K562 (cell line): Measurements from ENCODE around the gene CAPN2. TPM values are rescaled to one million over a fixed set of nuclear protein-coding genes. Genes with fewer than 3 reads are reported as not detected.
"Not testable (repeated sequence)": the region's sequence is repeated elsewhere in the genome, so short reads cannot be mapped to it uniquely, and the experiment has no call there.

Source experiments
- ATAC-seq: fragments of 200-7000 bp; cut with Tn5 transposase; 3 replicates; pipeline ENCODE4 v1.9.1; 2020; ENCODE audit warnings: moderate library complexity
- BruUV-seq: library from RNA; stranded (reverse); fragments of 400-500 nt; replicated peaks from 2 replicates; lab custom pipeline; 2021; lab: Mats Ljungman, UMichigan
- CTCF ChIA-PET: fragments of 300-600 bp; formaldehyde crosslinking; extraction: SDS; loops from one replicate; lab custom pipeline; 2021; ENCODE audit warnings: low intra/inter-chr PET ratio; lab: Yijun Ruan, JAX
- POLR2A ChIA-PET: fragments of 300-600, 350-650 bp; sonication (Branson Sonifier 250); formaldehyde crosslinking; extraction: SDS; loops from one replicate; lab custom pipeline; 2021; ENCODE audit warnings: antibody characterized with exemption, inconsistent platforms; lab: Yijun Ruan, JAX
- DNase-seq, 4 experiments: peaks; one replicate each; pipeline versions ENCODE4 v3.0.0 to v3.0.0-alpha.2; 2011 to 2018; ENCODE audit warnings: low spot score in 3 of 4, mixed read lengths in 3 of 4; ENCODE audit errors: extremely low read depth in 1 of 4
- FAIRE-seq: peaks from 2 replicates; lab custom pipeline; 2011; peaks lifted over from hg19 to GRCh38; lab: Jason Lieb, UNC
- H2AFZ ChIP-seq: 2 replicates; pipeline ENCODE4 v1.6.0; 2011; ENCODE audit warnings: low read depth, low read length, control low read depth, inconsistent platforms
- H3K27ac ChIP-seq: fragments of 200-600 bp; 3 replicates; pipeline ENCODE4 v1.8.0; 2011; ENCODE audit warnings: low read depth, mild to moderate bottlenecking, control low read depth, inconsistent platforms, low read length, moderate library complexity, mixed read lengths; ENCODE audit errors: extremely low read depth
- H3K27me3 ChIP-seq, 2 experiments: fragments of 300-600 bp in 1 of 2; 2 replicates in 1 of 2; 3 replicates in 1 of 2; pipeline versions ENCODE4 v1.6.0 to v1.8.0; 2011; ENCODE audit warnings: inconsistent platforms in 2 of 2, low read length in 2 of 2, mild to moderate bottlenecking in 1 of 2, mixed read lengths in 1 of 2, moderate library complexity in 1 of 2; ENCODE audit not compliant: control insufficient read depth in 2 of 2, insufficient read depth in 2 of 2
- H3K36me3 ChIP-seq: fragments of 300-600 bp; 3 replicates; pipeline ENCODE4 v1.8.0; 2011; ENCODE audit warnings: mild to moderate bottlenecking, low read length, inconsistent platforms; ENCODE audit not compliant: control insufficient read depth, insufficient read depth
- H3K4me1 ChIP-seq, 2 experiments: fragments of 200-600 bp in 1 of 2; replicated peaks in 1 of 2; 2 replicates in 1 of 2; 3 replicates in 1 of 2; pipeline versions ENCODE4 v1.5.1 to v1.8.0; 2011; ENCODE audit warnings: inconsistent platforms in 2 of 2, low read length in 2 of 2, mild to moderate bottlenecking in 1 of 2, mixed read lengths in 1 of 2, moderate library complexity in 1 of 2; ENCODE audit not compliant: control insufficient read depth in 2 of 2, insufficient read depth in 2 of 2
- H3K4me2 ChIP-seq: 2 replicates; pipeline ENCODE4 v1.6.1; 2011; ENCODE audit warnings: low read length, control low read depth, inconsistent platforms, mixed read lengths; ENCODE audit not compliant: insufficient read depth
- H3K4me3 ChIP-seq: fragments of 200-600 bp; sonication (generic), shearing (Covaris generic); 2 replicates; pipeline ENCODE4 v1.5.1; 2016; ENCODE audit warnings: control low read depth, inconsistent platforms
- H3K79me2 ChIP-seq: fragments of 200-600 bp; 3 replicates; pipeline ENCODE4 v1.8.0; 2011; ENCODE audit warnings: low read length, inconsistent platforms; ENCODE audit not compliant: control insufficient read depth, insufficient read depth
- H3K9ac ChIP-seq, 2 experiments: 2 replicates each; pipeline versions ENCODE4 v1.6.0 to v1.6.1; 2011; ENCODE audit warnings: low read depth in 2 of 2, low read length in 2 of 2, control low read depth in 1 of 2, inconsistent platforms in 1 of 2, mild to moderate bottlenecking in 1 of 2, mixed read lengths in 1 of 2; ENCODE audit not compliant: insufficient read depth in 1 of 2
- H3K9me1 ChIP-seq: one replicate; pipeline ENCODE4 v1.6.0; 2011; ENCODE audit warnings: inconsistent platforms, mild to moderate bottlenecking, low read length, moderate library complexity; ENCODE audit not compliant: control insufficient read depth, insufficient read depth
- H3K9me3 ChIP-seq: replicated peaks from 2 replicates; pipeline ENCODE4 v1.5.1; 2011; ENCODE audit warnings: low read depth, low read length, inconsistent platforms; ENCODE audit not compliant: control insufficient read depth, insufficient read depth
- H4K20me1 ChIP-seq: replicated peaks from 2 replicates; pipeline ENCODE4 v1.6.1; 2011; ENCODE audit warnings: low read length, inconsistent platforms, mixed read lengths; ENCODE audit not compliant: control insufficient read depth, insufficient read depth
- ADNP ChIP-seq: fragments of 200-800 bp; sonication (Bioruptor generic); IDR thresholded peaks from 2 replicates; pipeline ENCODE4 v1.6.1; 2016; ENCODE audit warnings: missing genetic modification characterization, missing compliant biosample characterization
- FOXP1 ChIP-seq: sonication (generic); formaldehyde crosslinking; IDR thresholded peaks from 2 replicates; pipeline ENCODE4 v1.8.0; 2022; ENCODE audit warnings: mild to moderate bottlenecking, missing genetic modification reagents
- FOXP4 ChIP-seq: sonication (generic); formaldehyde crosslinking; IDR thresholded peaks from 2 replicates; pipeline ENCODE4 v1.8.0; 2022; ENCODE audit warnings: mild to moderate bottlenecking, missing genetic modification reagents, borderline replicate concordance
- TCF7 ChIP-seq: sonication (generic); IDR thresholded peaks from 2 replicates; pipeline ENCODE4 v1.6.1; 2016; ENCODE audit warnings: antibody characterized with exemption, borderline replicate concordance
- WHSC1 ChIP-seq: IDR thresholded peaks from one replicate; pipeline ENCODE4 v1.6.1; 2012; ENCODE audit warnings: low read length, control low read depth, inconsistent platforms
- ZNF12 ChIP-seq: sonication (generic); formaldehyde crosslinking; IDR thresholded peaks from 2 replicates; pipeline ENCODE4 v1.4.0; 2020; ENCODE audit warnings: mild to moderate bottlenecking, missing genetic modification reagents
- WGBS: fragments of 100-300 bp; shearing (Covaris generic); methylation state at CpG from one replicate; pipeline ENCODE4 v1.1.6; 2016; ENCODE audit warnings: low coverage, mixed read lengths; ENCODE audit not compliant: insufficient coverage; ENCODE audit errors: missing lambda C conversion rate; 5-methylcytosine and 5-hydroxymethylcytosine counted together
- in situ Hi-C: fragments of 300-500 bp; cut with MboI; formaldehyde crosslinking; loops from 4 replicates; pipeline ENCODE4 v1.15.0; 2018; ENCODE audit warnings: inconsistent platforms, mixed read lengths
- intact Hi-C: fragments of 100-400 bp; cut with micrococcal nuclease; formaldehyde crosslinking; loops from 2 replicates; pipeline ENCODE4 v1.14.2; 2022
- polyA plus RNA-seq, 8 experiments: library from polyadenylated mRNA; depleted of rRNA in 4 of 8; stranded (reverse) in 5 of 8; unstranded in 3 of 8; fragments of >200 nt; fragmentation: Nextera tagmentation in 2 of 8; fragmentation: Illumina TruSeq in 1 of 8; extraction: Ambion mirVana in 2 of 8; extraction: Trizol in 1 of 8; gene quantifications; 2 replicates each; pipeline versions ENCODE4 v1.2.1 to v1.2.3, GENCODE V29; 2011 to 2014; ENCODE audit warnings: inconsistent platforms in 1 of 8, missing spikeins in 1 of 8
- total RNA-seq, 7 experiments: library from RNA; depleted of rRNA in 6 of 7; stranded (reverse); fragments of >200 nt in 6 of 7; fragmentation: Illumina TruSeq in 2 of 7; extraction: Trizol in 2 of 7; gene quantifications; 2 replicates each; pipeline versions ENCODE4 v1.2.1 to v1.2.3, GENCODE V29; 2011 to 2021; ENCODE audit warnings: low replicate concordance in 1 of 7

The CAPN2 gene
- total and polyA plus RNA-seq, 9 of the 15 experiments (the other 6 are each of a cell fraction or from before 2014, with no cell fraction given) = 24.6 to 157 (median 101) TPM

GRCh38 chr1:223739366-223740037 lies 27.2 kb downstream of the CAPN2 start (continued):
- TF ChIP-seq FOXP4 (CRISPR knock-in tag) (no peak), FOXP1 (no peak), ADNP (tag) (no peak), TCF7 (no peak), ZNF12 (CRISPR knock-in tag) (no peak), WHSC1 (no peak)

GRCh38 chr1:223740038-223740736 lies 27.8 kb downstream of the CAPN2 start:
- DNase-seq, H3K9me3 ChIP-seq, H3K9me1 ChIP-seq, H3K27me3 ChIP-seq, H4K20me1 ChIP-seq, BruUV-seq, in situ Hi-C loops, FAIRE-seq, H3K27ac ChIP-seq, H2AFZ ChIP-seq, H3K79me2 ChIP-seq, ATAC-seq, H3K4me2 ChIP-seq, H3K9ac ChIP-seq, CTCF ChIA-PET, H3K4me3 ChIP-seq, intact Hi-C loops, H3K4me1 ChIP-seq: not testable (repeated sequence)
- WGBS = 78% methylated on average over 10 of the region's 10 CpGs
- POLR2A ChIA-PET = interaction anchor here (0.7 to 2.1 kb wide), 5 partner anchors 11 to 49 kb away, joined by 3 to 10 read pairs (median 3); no protein-coding TSS in a partner anchor
- H3K36me3 ChIP-seq = peaks cover 29% of the 10 kb centered on the region; the same call in 2 of the 3 replicates
